H1 (cell line): ENCODE results near the gene ANKS1B. TPM values are rescaled to one million over a fixed set of nuclear protein-coding genes. Genes with fewer than 3 reads are reported as not detected.

ENCODE experiments used
- CTCF ChIA-PET: fragments of 300-600 bp; sonication (Branson Sonifier 250); formaldehyde crosslinking; loops from one replicate; lab custom pipeline; 2021; ENCODE audit not compliant: partially characterized antibody; lab: Charles Lee
- POLR2A ChIA-PET: fragments of 300-600 bp; sonication (Branson Sonifier 250); formaldehyde crosslinking; loops from one replicate; lab custom pipeline; 2021; ENCODE audit warnings: inconsistent platforms; ENCODE audit not compliant: partially characterized antibody; lab: Charles Lee
- DNase-seq, 2 experiments: peaks; one replicate each; pipeline versions ENCODE4 v3.0.0 to v3.0.0-alpha.2; 2010 to 2022; ENCODE audit warnings: low spot score in 2 of 2, low read depth in 1 of 2, mixed read lengths in 1 of 2
- FAIRE-seq: peaks from 2 replicates; lab custom pipeline; 2011; peaks lifted over from hg19 to GRCh38; lab: Jason Lieb, UNC
- H2AFZ ChIP-seq: 2 replicates; pipeline ENCODE4 v1.8.1; 2012; ENCODE audit warnings: low read length, inconsistent platforms
- H2AK5ac ChIP-seq: 2 replicates; pipeline ENCODE4 v1.6.1; 2013; ENCODE audit warnings: low read depth, low read length
- H2BK120ac ChIP-seq: replicated peaks from 2 replicates; pipeline ENCODE3; 2013; ENCODE audit warnings: low read depth, low read length, inconsistent platforms
- H2BK12ac ChIP-seq: 2 replicates; pipeline ENCODE4 v1.6.1; 2013; ENCODE audit warnings: low read depth, low read length
- H2BK15ac ChIP-seq: 2 replicates; pipeline ENCODE4 v1.6.1; 2013; ENCODE audit warnings: low read length
- H2BK20ac ChIP-seq: 2 replicates; pipeline ENCODE4 v1.6.1; 2013; ENCODE audit warnings: low read length
- H2BK5ac ChIP-seq: 2 replicates; pipeline ENCODE4 v1.6.1; 2013; ENCODE audit warnings: low read depth, low read length
- H3K14ac ChIP-seq: 2 replicates; pipeline ENCODE4 v1.6.1; 2013; ENCODE audit warnings: inconsistent platforms; ENCODE audit not compliant: insufficient read length
- H3K18ac ChIP-seq: 2 replicates; pipeline ENCODE4 v1.6.1; 2013; ENCODE audit warnings: low read length; ENCODE audit errors: extremely low read depth
- H3K23ac ChIP-seq: 2 replicates; pipeline ENCODE4 v1.6.1; 2013; ENCODE audit warnings: inconsistent platforms; ENCODE audit not compliant: insufficient read length
- H3K23me2 ChIP-seq: 2 replicates; pipeline ENCODE4 v1.6.1; 2013; ENCODE audit warnings: low read depth, low read length
- H3K27ac ChIP-seq: 2 replicates; pipeline ENCODE4 v1.6.1; 2011; ENCODE audit warnings: low read depth, low read length, inconsistent platforms
- H3K27me3 ChIP-seq, 4 experiments: replicated peaks in 1 of 4; 1 replicate in 1 of 4; 2 replicates in 3 of 4; pipeline versions ENCODE4 v1.6.1 to v1.8.1; 2011 to 2013; ENCODE audit warnings: low read length in 3 of 4, mild to moderate bottlenecking in 3 of 4, inconsistent platforms in 2 of 4, mixed read lengths in 2 of 4, moderate library complexity in 1 of 4; ENCODE audit not compliant: control insufficient read depth in 3 of 4, insufficient read depth in 3 of 4; ENCODE audit errors: extremely low read depth in 1 of 4
- H3K36me3 ChIP-seq, 4 experiments: 2 replicates each; pipeline versions ENCODE4 v1.6.1 to v1.8.1; 2011 to 2013; ENCODE audit warnings: mild to moderate bottlenecking in 4 of 4, low read length in 3 of 4, moderate library complexity in 2 of 4, control low read depth in 1 of 4, inconsistent platforms in 1 of 4; ENCODE audit not compliant: insufficient read depth in 4 of 4, control insufficient read depth in 2 of 4
- H3K4ac ChIP-seq: replicated peaks from 2 replicates; pipeline ENCODE3; 2013; ENCODE audit warnings: low read length, low read depth, mixed read lengths, inconsistent platforms; ENCODE audit not compliant: insufficient read length
- H3K4me1 ChIP-seq, 4 experiments: replicated peaks in 1 of 4; 1 replicate in 1 of 4; 2 replicates in 3 of 4; pipeline versions ENCODE4 v1.6.1 to v1.8.1; 2011 to 2013; ENCODE audit warnings: low read length in 3 of 4, inconsistent platforms in 2 of 4, mixed read lengths in 1 of 4; ENCODE audit not compliant: insufficient read depth in 4 of 4, control insufficient read depth in 3 of 4
- H3K4me2 ChIP-seq, 2 experiments: 2 replicates each; pipeline versions ENCODE4 v1.6.1 to v1.8.1; 2011 to 2013; ENCODE audit warnings: low read depth in 2 of 2, low read length in 2 of 2, control low read depth in 1 of 2, inconsistent platforms in 1 of 2, mild to moderate bottlenecking in 1 of 2; ENCODE audit not compliant: insufficient read depth in 1 of 2
- H3K4me3 ChIP-seq, 4 experiments: fragments of 200-600, 300-600 bp in 1 of 4; sonication (generic), shearing (Covaris generic), sonication (Bioruptor Twin) in 1 of 4; 2 replicates each; pipeline versions ENCODE4 v1.5.1 to v1.8.1; 2011 to 2016; ENCODE audit warnings: low read length in 4 of 4, low read depth in 3 of 4, control low read depth in 2 of 4, inconsistent platforms in 2 of 4, mild to moderate bottlenecking in 2 of 4, mixed read lengths in 1 of 4, moderate library complexity in 1 of 4; ENCODE audit not compliant: insufficient read depth in 2 of 4; ENCODE audit errors: extremely low read depth in 1 of 4
- H3K56ac ChIP-seq: replicated peaks from 2 replicates; pipeline ENCODE3; 2013; ENCODE audit warnings: low read depth, mild to moderate bottlenecking, mixed read lengths, low read length, inconsistent platforms; ENCODE audit not compliant: insufficient read length
- H3K79me1 ChIP-seq: 2 replicates; pipeline ENCODE4 v1.6.1; 2013; ENCODE audit warnings: low read depth, low read length, control low read depth
- H3K79me2 ChIP-seq, 2 experiments: 2 replicates each; pipeline versions ENCODE4 v1.6.1 to v1.8.1; 2012 to 2013; ENCODE audit warnings: low read length in 2 of 2, mild to moderate bottlenecking in 2 of 2, inconsistent platforms in 1 of 2; ENCODE audit not compliant: insufficient read depth in 2 of 2, control insufficient read depth in 1 of 2
- H3K9ac ChIP-seq, 4 experiments: replicated peaks in 1 of 4; 1 replicate in 1 of 4; 2 replicates in 3 of 4; pipeline versions ENCODE4 v1.6.1 to v1.8.1; 2011 to 2013; ENCODE audit warnings: low read depth in 3 of 4, low read length in 3 of 4, control low read depth in 2 of 4, mild to moderate bottlenecking in 2 of 4, moderate library complexity in 2 of 4, inconsistent platforms in 1 of 4; ENCODE audit errors: extremely low read depth in 1 of 4
- H3K9me3 ChIP-seq, 2 experiments: 2 replicates each; pipeline versions ENCODE4 v1.6.1 to v1.8.1; 2012 to 2013; ENCODE audit warnings: mild to moderate bottlenecking in 2 of 2, moderate library complexity in 2 of 2, control low read depth in 1 of 2, inconsistent platforms in 1 of 2, low read depth in 1 of 2, low read length in 1 of 2, mixed read lengths in 1 of 2; ENCODE audit not compliant: insufficient read depth in 2 of 2
- H4K20me1 ChIP-seq, 2 experiments: replicated peaks in 1 of 2; 2 replicates each; pipeline versions ENCODE3 to v1.8.1; 2011 to 2013; ENCODE audit warnings: inconsistent platforms in 2 of 2, low read length in 2 of 2, mild to moderate bottlenecking in 1 of 2; ENCODE audit not compliant: insufficient read depth in 2 of 2, control insufficient read depth in 1 of 2
- H4K5ac ChIP-seq: 2 replicates; pipeline ENCODE4 v1.6.1; 2013; ENCODE audit warnings: low read length, low read depth, mixed read lengths, inconsistent platforms; ENCODE audit not compliant: insufficient read length
- H4K8ac ChIP-seq: 2 replicates; pipeline ENCODE4 v1.8.0; 2013; ENCODE audit warnings: mild to moderate bottlenecking, moderate library complexity, low read length, inconsistent platforms; ENCODE audit not compliant: insufficient read depth; ENCODE audit errors: extremely low read depth
- H4K91ac ChIP-seq: replicated peaks from 2 replicates; pipeline ENCODE3; 2013; ENCODE audit warnings: low read length, mixed read lengths, inconsistent platforms; ENCODE audit not compliant: insufficient read length
- FOSL1 ChIP-seq: IDR thresholded peaks from 2 replicates; pipeline ENCODE4 v1.6.1; 2011; ENCODE audit warnings: mild to moderate bottlenecking, low read depth, low read length, moderate library complexity; ENCODE audit not compliant: insufficient read depth
- GABPA ChIP-seq: IDR thresholded peaks from 2 replicates; pipeline ENCODE4 v1.6.1; 2011; ENCODE audit warnings: mild to moderate bottlenecking, low read length, moderate library complexity, borderline replicate concordance; ENCODE audit not compliant: insufficient read depth
- HDAC6 ChIP-seq: IDR thresholded peaks from one replicate; pipeline ENCODE4 v1.7.1; 2012; ENCODE audit warnings: low read depth, mild to moderate bottlenecking, inconsistent platforms, low read length, moderate library complexity
- MAFK ChIP-seq: IDR thresholded peaks from 2 replicates; pipeline ENCODE4 v1.6.1; 2012; ENCODE audit warnings: low read depth, mild to moderate bottlenecking, improper control_type of control experiment, low read length
- WGBS, 2 experiments: shearing (Covaris generic) in 1 of 2; methylation state at CpG; one replicate each; pipeline versions ENCODE4 v1.1.6 to v1.1.7; 2013 to 2015; ENCODE audit warnings: low lambda C conversion rate in 2 of 2, mixed read lengths in 2 of 2, inconsistent platforms in 1 of 2, low coverage in 1 of 2, missing lambda C conversion rate in 1 of 2; ENCODE audit not compliant: insufficient replicate concordance in 2 of 2, insufficient coverage in 1 of 2, insufficient read length in 1 of 2; ENCODE audit errors: extremely low coverage in 1 of 2, missing lambda C conversion rate in 1 of 2; 5-methylcytosine and 5-hydroxymethylcytosine counted together
- polyA plus RNA-seq, 7 experiments: library from polyadenylated mRNA; depleted of rRNA in 3 of 7; stranded (reverse) in 5 of 7; unstranded in 2 of 7; fragments of >200 nt in 5 of 7; fragments of 200-250 nt in 2 of 7; gene quantifications; 1 replicate in 5 of 7; 2 replicates in 1 of 7; 4 replicates in 1 of 7; pipeline versions ENCODE4 v1.2.1 to v1.2.3, GENCODE V29; 2011 to 2013; ENCODE audit warnings: missing spikeins in 2 of 7, mixed read lengths in 2 of 7
- total RNA-seq: library from RNA; stranded (reverse); fragmentation: NEBNext Ultra II Directional; extraction: Animal tissue kit (Norgen Biotek cat#: 25700); gene quantifications from 2 replicates; pipeline ENCODE4 v1.2.1, GENCODE V29; 2021

Gene ANKS1B
- total and polyA plus RNA-seq, 2 of the 8 experiments (the other 6 are each of a cell fraction or from before 2014, with no cell fraction given), result 2.7 to 6.1 TPM

DNA sequence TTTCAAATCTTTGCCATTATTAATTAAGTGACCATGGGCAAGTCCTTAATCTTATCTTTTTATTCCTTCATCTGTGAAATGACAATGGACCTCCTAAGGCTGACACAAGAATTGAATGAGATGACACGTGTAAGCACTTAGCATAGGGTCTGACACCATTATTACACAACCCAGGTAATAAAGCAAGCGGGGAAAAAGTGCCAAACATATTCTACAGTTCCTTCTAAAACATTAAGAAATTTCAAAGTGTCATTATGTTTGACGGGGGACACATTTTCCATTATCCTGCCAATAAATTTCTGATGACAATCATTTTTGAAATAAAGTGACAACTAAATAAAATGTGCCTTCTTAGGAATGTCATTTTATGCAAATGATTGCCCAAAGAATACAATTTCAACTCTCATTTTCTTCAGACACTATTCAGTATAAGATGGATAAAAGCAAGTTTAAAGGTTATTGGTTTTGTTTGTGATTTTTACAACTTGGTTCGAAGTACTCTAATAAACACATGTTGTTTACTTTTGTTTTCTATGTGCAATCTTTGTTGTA lies 3.0 kb downstream of the ANKS1B start:
- 80% methylated on average over 4 of the region's 4 CpGs; no CpG with 5 or more reads in 1 of the 2 experiments for WGBS, 2 experiments
- ChIA-PET CTCF (no interaction called here), POLR2A (no interaction called here)
- H2BK15ac ChIP-seq, result no peak overlapping the region
- no peak overlapping the region for H2BK120ac ChIP-seq
- no peak overlapping the region for H3K4ac ChIP-seq
- peaks cover 0 to 8% (median 6%) of the 10 kb centered on the region in 4 experiments; a peak in 4 of 7 replicates for H3K4me1 ChIP-seq
- H3K14ac ChIP-seq, result no peak overlapping the region
- H2AFZ ChIP-seq, result no peak overlapping the region
- H2BK12ac ChIP-seq, result no peak overlapping the region
- FAIRE-seq (no peak), DNase-seq (no peak)
- H2BK20ac ChIP-seq, result no peak overlapping the region
- peaks cover 6% of the 10 kb centered on the region for H3K23me2 ChIP-seq
- no peaks in the 10 kb centered on the region for H4K20me1 ChIP-seq
- no peak overlapping the region; a peak in 1 of 7 replicates for H3K9ac ChIP-seq
- no peak overlapping the region for H2BK5ac ChIP-seq
- H4K5ac ChIP-seq, result no peak overlapping the region
- no peak overlapping the region for H3K27ac ChIP-seq
- no peak overlapping the region for H4K91ac ChIP-seq
- no peak overlapping the region for H3K18ac ChIP-seq
- H3K23ac ChIP-seq, result no peak overlapping the region
- H3K4me3 ChIP-seq, result no peak overlapping the region
- H3K27me3 ChIP-seq, result 0 out of 7 replicates have a peak, but pooled peaks cover 0 to 2% (median 0%) of the 10 kb centered on the region in 4 experiments
- TF ChIP-seq GABPA (no peak), HDAC6 (no peak), MAFK (no peak), FOSL1 (no peak)
- no peaks in the 10 kb centered on the region for H3K79me1 ChIP-seq
- H3K9me3 ChIP-seq, result no peaks in the 10 kb centered on the region
- no peaks in the 10 kb centered on the region; a peak in 1 of 4 replicates for H3K79me2 ChIP-seq
- no peaks in the 10 kb centered on the region for H3K36me3 ChIP-seq
- no peak overlapping the region for H2AK5ac ChIP-seq
- no peak overlapping the region for H3K4me2 ChIP-seq
- no peak overlapping the region for H3K56ac ChIP-seq
- H4K8ac ChIP-seq, result no peak overlapping the region
